Astrocyte of the cerebellum (primary cell): Measurements from ENCODE around the gene UBE2V1.

Source experiments
- DNase-seq: peaks from one replicate; pipeline ENCODE4 v3.0.0-alpha.2; 2011; ENCODE audit warnings: low read depth
- H3K4me3 ChIP-seq: 2 replicates; pipeline ENCODE4 v1.5.1; 2011; ENCODE audit warnings: mild to moderate bottlenecking, low read depth, low read length, moderate library complexity
- CTCF ChIP-seq: IDR thresholded peaks from 2 replicates; pipeline ENCODE4 v1.5.1; 2012; ENCODE audit warnings: low read length, low read depth, moderate library complexity, mild to moderate bottlenecking; ENCODE audit errors: missing control alignments
- in situ Hi-C: cut with HindIII; loops from 2 replicates; pipeline ENCODE4 v1.10.0; 2017; ENCODE audit warnings: low sequenced_read_pairs

The UBE2V1 gene

GRCh38 chr20:50129662-50130355 is 16.9 kb upstream of the UBE2V1 start:
- TF ChIP-seq CTCF, result no peak
- DNase-seq, result no peak
- no peak overlapping the region for H3K4me3 ChIP-seq
- in situ Hi-C loops, result loop anchor here (5.0 kb wide), 1 partner anchor 47 kb away; no protein-coding TSS in a partner anchor

- TF ChIP-seq CTCF, result no peak
- no peak for DNase-seq
- no peak overlapping the region for H3K4me3 ChIP-seq
- in situ Hi-C loops, result loop anchor here (5.0 kb wide), 1 partner anchor 49 kb away; no protein-coding TSS in a partner anchor
These were observed 15.6 kb upstream of the UBE2V1 start for GRCh38 chr20:50128520-50128905.

GRCh38 chr20:50127587-50128519 is 14.9 kb upstream of the UBE2V1 start:
- DNase-seq, result no peak
- no peak overlapping the region for H3K4me3 ChIP-seq
- in situ Hi-C loops, result loop anchor here (5.0 kb wide), 1 partner anchor 49 kb away; no protein-coding TSS in a partner anchor
- no peak for TF ChIP-seq CTCF

- no peak for DNase-seq
- in situ Hi-C loops, result loop anchor here (5.0 kb wide), 1 partner anchor 51 kb away; no protein-coding TSS in a partner anchor
- no peak overlapping the region for H3K4me3 ChIP-seq
- no peak for TF ChIP-seq CTCF
These were observed 13.7 kb upstream of the UBE2V1 start for GRCh38 chr20:50126662-50127061.

GRCh38 chr20:50125279-50125678 is 12.3 kb upstream of the UBE2V1 start:
- in situ Hi-C loops, result loop anchor here (5.0 kb wide), 1 partner anchor 52 kb away; no protein-coding TSS in a partner anchor
- TF ChIP-seq CTCF, result no peak
- no peak for DNase-seq
- H3K4me3 ChIP-seq, result no peak overlapping the region

- DNase-seq, result no peak
- TF ChIP-seq CTCF, result no peak
- no peak overlapping the region for H3K4me3 ChIP-seq
- in situ Hi-C loops, result no loop called here
These were observed 11.5 kb upstream of the UBE2V1 start for GRCh38 chr20:50124496-50124895.
